HL-60 (cell line): ENCODE results near the gene SLC26A3.

Experiments used
- DNase-seq, 2 experiments: peaks; one replicate each; pipeline ENCODE4 v3.0.0-alpha.2; 2010 to 2020; ENCODE audit warnings: low read depth in 1 of 2, low spot score in 1 of 2
- H3K27ac ChIP-seq: fragments of 250-450 bp; sonication (Bioruptor Pico); replicated peaks from 2 replicates; pipeline ENCODE4 v1.5.1; 2020; ENCODE audit warnings: mild to moderate bottlenecking, moderate library complexity
- H3K27me3 ChIP-seq: fragments of 250-450 bp; sonication (Bioruptor Pico); 2 replicates; pipeline ENCODE4 v1.5.1; 2021; ENCODE audit warnings: mild to moderate bottlenecking, moderate library complexity; ENCODE audit not compliant: insufficient read depth, poor library complexity, severe bottlenecking
- H3K4me3 ChIP-seq: replicated peaks from 2 replicates; pipeline ENCODE4 v1.5.1; 2011; ENCODE audit warnings: mild to moderate bottlenecking, control low read depth, low read length; ENCODE audit not compliant: insufficient read depth
- GABPA ChIP-seq: IDR thresholded peaks from 2 replicates; pipeline ENCODE4 v1.6.1; 2012; ENCODE audit warnings: low read depth
- POLR2AphosphoS5 ChIP-seq: IDR thresholded peaks from 2 replicates; pipeline ENCODE4 v1.6.1; 2012; ENCODE audit warnings: low read depth
- REST ChIP-seq: IDR thresholded peaks from 2 replicates; pipeline ENCODE4 v1.6.1; 2012; ENCODE audit warnings: low read depth; ENCODE audit not compliant: insufficient replicate concordance
- SPI1 ChIP-seq: IDR thresholded peaks from 2 replicates; pipeline ENCODE4 v1.6.1; 2012; ENCODE audit warnings: low read depth, mild to moderate bottlenecking, borderline replicate concordance
- TF ChIP-seq, protein P1 (sequence below): IDR thresholded peaks from one replicate; pipeline ENCODE4 v1.5.1; 2011; ENCODE audit warnings: low read length, control low read depth, inconsistent platforms; ENCODE audit not compliant: insufficient read depth

SLC26A3 gene

DNA sequence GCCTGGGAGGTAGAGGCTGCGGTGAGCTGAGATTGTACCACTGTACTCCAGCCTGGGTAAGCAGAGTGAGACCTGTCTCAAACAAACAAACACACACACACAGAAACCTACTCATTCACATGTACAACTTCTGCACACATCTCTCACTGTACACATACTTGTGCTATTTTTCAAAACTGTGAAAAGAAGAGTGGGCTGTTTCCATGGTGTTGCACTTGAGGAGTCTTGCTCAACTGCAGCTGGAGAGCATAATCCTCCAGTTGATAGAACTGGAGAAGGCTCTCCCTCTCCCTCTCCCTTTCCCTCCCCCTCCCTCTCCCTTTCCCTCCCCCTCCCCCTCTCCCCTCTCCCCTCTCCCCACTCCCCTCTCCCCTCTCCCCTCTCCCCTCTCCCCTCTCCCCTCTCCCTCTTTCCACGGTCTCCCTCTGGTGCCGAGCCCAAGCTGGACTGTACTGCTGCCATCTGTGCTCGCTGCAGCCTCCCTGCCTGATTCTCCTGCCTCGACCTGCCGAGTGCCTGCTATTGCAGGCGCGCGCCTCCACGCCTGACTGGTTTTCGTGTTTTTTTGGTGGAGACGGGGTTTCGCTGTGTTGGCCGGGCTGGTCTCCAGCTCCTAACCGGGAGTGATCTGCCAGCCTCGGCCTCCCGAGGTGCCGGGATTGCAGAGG lies 44.3 kb upstream of the SLC26A3 start:
- Histone ChIP-seq H3K27me3 (no peaks in the 10 kb centered on the region), H3K4me3 (no peak overlapping the region), H3K27ac (no peak overlapping the region)
- TF ChIP-seq, protein P1, sequence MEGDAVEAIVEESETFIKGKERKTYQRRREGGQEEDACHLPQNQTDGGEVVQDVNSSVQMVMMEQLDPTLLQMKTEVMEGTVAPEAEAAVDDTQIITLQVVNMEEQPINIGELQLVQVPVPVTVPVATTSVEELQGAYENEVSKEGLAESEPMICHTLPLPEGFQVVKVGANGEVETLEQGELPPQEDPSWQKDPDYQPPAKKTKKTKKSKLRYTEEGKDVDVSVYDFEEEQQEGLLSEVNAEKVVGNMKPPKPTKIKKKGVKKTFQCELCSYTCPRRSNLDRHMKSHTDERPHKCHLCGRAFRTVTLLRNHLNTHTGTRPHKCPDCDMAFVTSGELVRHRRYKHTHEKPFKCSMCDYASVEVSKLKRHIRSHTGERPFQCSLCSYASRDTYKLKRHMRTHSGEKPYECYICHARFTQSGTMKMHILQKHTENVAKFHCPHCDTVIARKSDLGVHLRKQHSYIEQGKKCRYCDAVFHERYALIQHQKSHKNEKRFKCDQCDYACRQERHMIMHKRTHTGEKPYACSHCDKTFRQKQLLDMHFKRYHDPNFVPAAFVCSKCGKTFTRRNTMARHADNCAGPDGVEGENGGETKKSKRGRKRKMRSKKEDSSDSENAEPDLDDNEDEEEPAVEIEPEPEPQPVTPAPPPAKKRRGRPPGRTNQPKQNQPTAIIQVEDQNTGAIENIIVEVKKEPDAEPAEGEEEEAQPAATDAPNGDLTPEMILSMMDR, result no peak
- TF ChIP-seq GABPA, result no peak
- no peak for TF ChIP-seq POLR2AphosphoS5
- TF ChIP-seq REST, result no peak
- TF ChIP-seq SPI1, result no peak
- no peak for DNase-seq

- DNase-seq, result peak in 1 of 2 experiments; percentile 31
- Histone ChIP-seq H3K27me3 (no peaks in the 10 kb centered on the region), H3K4me3 (no peak overlapping the region), H3K27ac (no peak overlapping the region)
- no peak for TF ChIP-seq GABPA
- no peak for TF ChIP-seq REST
- TF ChIP-seq, protein P1, result no peak
- TF ChIP-seq POLR2AphosphoS5, result no peak
- TF ChIP-seq SPI1, result peak; percentile 38; the same call in 1 of the 2 replicates
These were observed 43.3 kb upstream of the SLC26A3 start for GRCh38 chr7:107846324-107846723.

DNA sequence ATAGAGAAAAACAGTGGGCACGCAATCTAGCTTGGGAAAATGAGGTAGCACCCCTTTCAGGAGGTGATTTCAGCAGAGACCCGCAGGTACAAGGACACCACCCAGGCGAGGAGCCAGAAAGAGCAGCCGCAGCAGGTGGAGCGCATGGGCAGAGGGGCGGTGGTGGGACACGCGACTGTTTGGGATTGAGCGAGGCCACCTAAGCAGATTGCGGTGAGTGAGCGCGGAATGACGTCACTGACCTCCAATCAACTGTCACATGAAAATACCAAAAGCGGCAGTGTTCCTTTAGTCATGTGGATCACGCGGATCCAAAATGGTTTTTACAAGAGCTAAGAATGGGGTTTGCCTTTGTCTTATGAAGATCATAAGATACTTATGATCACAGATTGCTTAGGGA lies 40.2 kb upstream of the SLC26A3 start:
- Histone ChIP-seq H3K4me3 (no peak overlapping the region), H3K27me3 (no peaks in the 10 kb centered on the region), H3K27ac (no peak overlapping the region)
- DNase-seq, result no peak
- TF ChIP-seq REST (no peak), SPI1 (no peak), GABPA (no peak), POLR2AphosphoS5 (no peak)
- TF ChIP-seq, protein P1, result no peak
